GM18505 (cell line): ENCODE results near the gene NOP56.
"Not testable (repeated sequence)": the region's sequence is repeated elsewhere in the genome, so short reads cannot be mapped to it uniquely, and the experiment has no call there.

Experiments used
- ATAC-seq: cut with Tn5 transposase; IDR thresholded peaks from one replicate; pipeline ENCODE4 v1.9.1; 2021; ENCODE audit not compliant: unreplicated experiment
- POLR2A ChIP-seq: IDR thresholded peaks from 4 replicates; pipeline ENCODE4 v1.6.1; 2011; ENCODE audit warnings: borderline replicate concordance; ENCODE audit not compliant: insufficient read depth, insufficient read length; ENCODE audit errors: extremely low read depth

NOP56 gene

GRCh38 chr20:2687514-2687913 lies 35.1 kb downstream of the NOP56 start:
- ATAC-seq: no peak

GRCh38 chr20:2688041-2688591 lies 35.7 kb downstream of the NOP56 start:
- TF ChIP-seq POLR2A: no peak
- no peak for ATAC-seq

More at GRCh38 chr20:2687514-2687913, 35.1 kb downstream of the NOP56 start:
- no peak for TF ChIP-seq POLR2A

- ATAC-seq: no peak
- no peak for TF ChIP-seq POLR2A
Observed at GRCh38 chr20:2690213-2690612, 37.8 kb downstream of the NOP56 start.

- no peak for TF ChIP-seq POLR2A
- ATAC-seq: no peak
Observed at GRCh38 chr20:2690718-2691117, 38.3 kb downstream of the NOP56 start.

- TF ChIP-seq POLR2A: no peak
- ATAC-seq: no peak
Observed at GRCh38 chr20:2691127-2691526, 38.7 kb downstream of the NOP56 start.

- ATAC-seq: no peak
- no peak for TF ChIP-seq POLR2A
Observed at GRCh38 chr20:2691663-2692035, 39.2 kb downstream of the NOP56 start.

- no peak for TF ChIP-seq POLR2A
- ATAC-seq: no peak
Observed at GRCh38 chr20:2692036-2692885, 39.8 kb downstream of the NOP56 start, which contains the start of gene EBF4. Gene EBF4 (plus strand): TSS chr20:2692780. CDS start chr20:2693646, 866 bp downstream.

GRCh38 chr20:2692886-2693285 lies 40.5 kb downstream of the NOP56 start:
- TF ChIP-seq POLR2A: no peak
- no peak for ATAC-seq

- no peak for ATAC-seq
- TF ChIP-seq POLR2A: no peak
Observed at GRCh38 chr20:2693286-2694007, 41.0 kb downstream of the NOP56 start.

- TF ChIP-seq POLR2A: no peak
- ATAC-seq: no peak
Observed at GRCh38 chr20:2694008-2694471, 41.6 kb downstream of the NOP56 start.

- TF ChIP-seq POLR2A: no peak
- no peak for ATAC-seq
Observed at GRCh38 chr20:2694519-2694918, 42.1 kb downstream of the NOP56 start.

- no peak for TF ChIP-seq POLR2A
- no peak for ATAC-seq
Observed at GRCh38 chr20:2695206-2695983, 43.0 kb downstream of the NOP56 start.

GRCh38 chr20:2695984-2696525 lies 43.6 kb downstream of the NOP56 start:
- ATAC-seq: not testable (repeated sequence)

- TF ChIP-seq POLR2A: no peak
- ATAC-seq: no peak
Observed at GRCh38 chr20:2696646-2697045, 44.2 kb downstream of the NOP56 start.
